ENCODE results near the gene TEKT1. TPM values are rescaled to one million over a fixed set of nuclear protein-coding genes. Genes with fewer than 3 reads are reported as not detected.

Gene TEKT1
- total RNA-seq, 1 experiment from 2014 or later = not detected

DNA sequence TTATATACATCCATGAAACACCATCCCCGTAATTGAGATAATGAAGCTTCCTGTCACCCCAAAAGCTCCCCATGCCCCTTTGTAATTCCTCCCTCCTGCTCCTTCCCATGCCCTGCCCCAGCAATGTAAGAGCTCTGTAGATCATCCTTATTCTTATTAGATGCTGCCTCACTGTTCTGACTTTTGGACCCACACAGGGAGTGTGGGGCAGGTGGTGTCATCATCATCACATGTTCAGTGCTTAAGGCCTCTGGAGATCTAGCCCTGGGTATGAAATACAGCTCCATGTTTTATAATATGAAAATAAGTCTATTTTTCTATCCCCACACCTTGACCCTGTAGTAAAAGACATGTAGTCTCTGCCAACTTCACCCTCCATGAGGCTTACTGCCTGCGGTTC lies 73.8 kb downstream of the TEKT1 start:
- no peak overlapping the region for H2BK12ac ChIP-seq (ENCODE audit: insufficient read length, low read depth, low read length)
- no peak overlapping the region for H4K8ac ChIP-seq (replicated peaks; ENCODE audit: insufficient read length, low read depth, low read length)
- no peak overlapping the region for H3K4me2 ChIP-seq (ENCODE audit: insufficient read depth, insufficient read length, low read length)
- no peak overlapping the region for H2BK15ac ChIP-seq (ENCODE audit: low read depth, low read length)
- no peak overlapping the region for H2AK5ac ChIP-seq (ENCODE audit: insufficient read length, low read length)
- DNase-seq = no peak
- no peak overlapping the region for H3K4ac ChIP-seq (ENCODE audit: low read depth, low read length)
- H3K79me1 ChIP-seq (ENCODE audit: insufficient read depth, low read depth, low read length, poor library complexity, severe bottlenecking) = no peaks in the 10 kb centered on the region
- H3K56ac ChIP-seq (ENCODE audit: insufficient read length, low read depth, low read length) = no peak overlapping the region
- no peak overlapping the region for H2AFZ ChIP-seq (ENCODE audit: low read length)
- Mint-ChIP-seq H3K27ac (no peak overlapping the region), H3K9me3 (no peaks in the 10 kb centered on the region), H3K27me3 (ENCODE audit: low read depth) (peaks cover 4% of the 10 kb centered on the region), H3K4me1 (peaks cover 32 to 34% of the 10 kb centered on the region in 2 experiments), H3K36me3 (ENCODE audit: insufficient read depth in 1 of 3, low read depth in 3 of 3) (peaks cover 0 to 2% (median 0%) of the 10 kb centered on the region in 3 experiments; a peak in 1 of 7 replicates), H3K4me3 (no peak overlapping the region)
- H2BK5ac ChIP-seq (ENCODE audit: insufficient read length, low read length) = no peak overlapping the region
- no peaks in the 10 kb centered on the region for H3K79me2 ChIP-seq (ENCODE audit: insufficient read depth, low read length)
- no peak overlapping the region for H3K27ac ChIP-seq (ENCODE audit: insufficient read length, low read depth, low read length)
- no peak overlapping the region for H3K9ac ChIP-seq (ENCODE audit: extremely low read depth, insufficient read length, low read length)
- no peaks in the 10 kb centered on the region for H4K20me1 ChIP-seq (ENCODE audit: control insufficient read depth, insufficient read depth, insufficient read length)
- no peak overlapping the region for H2BK20ac ChIP-seq (ENCODE audit: low read depth, low read length, poor library complexity, severe bottlenecking)
- H3K27me3 ChIP-seq (ENCODE audit: insufficient read depth, low read length) = no peaks in the 10 kb centered on the region
- H3K23ac ChIP-seq (ENCODE audit: insufficient read length, low read depth, low read length) = no peak overlapping the region
- no peak overlapping the region for H4K5ac ChIP-seq (ENCODE audit: insufficient read length, low read depth, low read length)
- no peak overlapping the region for H3T11ph ChIP-seq (ENCODE audit: low read length)
- H3K18ac ChIP-seq (ENCODE audit: insufficient read length, low read depth, low read length) = no peak overlapping the region
- H3K4me1 ChIP-seq (ENCODE audit: insufficient read depth, low read length) = no peaks in the 10 kb centered on the region; the same call in 1 of the 2 replicates
- no peak for TF ChIP-seq CTCF (conservative IDR thresholded peaks at IDR 0.05)
- WGBS (ENCODE audit: extremely low coverage, insufficient read length, low lambda C conversion rate) = no CpG with 5 or more reads among the region's 2 CpGs
- H3K23me2 ChIP-seq (ENCODE audit: insufficient read length, low read depth, low read length, poor library complexity, severe bottlenecking) = no peaks in the 10 kb centered on the region
- H3K14ac ChIP-seq (ENCODE audit: insufficient read depth, low read length) = no peak overlapping the region
- no peaks in the 10 kb centered on the region for H3K9me3 ChIP-seq (ENCODE audit: control insufficient read depth, low read depth, low read length)
- no peak overlapping the region for H4K91ac ChIP-seq (ENCODE audit: insufficient read length, low read depth, low read length)
- H2BK120ac ChIP-seq (ENCODE audit: low read depth, low read length, poor library complexity, severe bottlenecking) = no peak overlapping the region
